ENCODE results near the gene MTG2.

The MTG2 gene

DNA sequence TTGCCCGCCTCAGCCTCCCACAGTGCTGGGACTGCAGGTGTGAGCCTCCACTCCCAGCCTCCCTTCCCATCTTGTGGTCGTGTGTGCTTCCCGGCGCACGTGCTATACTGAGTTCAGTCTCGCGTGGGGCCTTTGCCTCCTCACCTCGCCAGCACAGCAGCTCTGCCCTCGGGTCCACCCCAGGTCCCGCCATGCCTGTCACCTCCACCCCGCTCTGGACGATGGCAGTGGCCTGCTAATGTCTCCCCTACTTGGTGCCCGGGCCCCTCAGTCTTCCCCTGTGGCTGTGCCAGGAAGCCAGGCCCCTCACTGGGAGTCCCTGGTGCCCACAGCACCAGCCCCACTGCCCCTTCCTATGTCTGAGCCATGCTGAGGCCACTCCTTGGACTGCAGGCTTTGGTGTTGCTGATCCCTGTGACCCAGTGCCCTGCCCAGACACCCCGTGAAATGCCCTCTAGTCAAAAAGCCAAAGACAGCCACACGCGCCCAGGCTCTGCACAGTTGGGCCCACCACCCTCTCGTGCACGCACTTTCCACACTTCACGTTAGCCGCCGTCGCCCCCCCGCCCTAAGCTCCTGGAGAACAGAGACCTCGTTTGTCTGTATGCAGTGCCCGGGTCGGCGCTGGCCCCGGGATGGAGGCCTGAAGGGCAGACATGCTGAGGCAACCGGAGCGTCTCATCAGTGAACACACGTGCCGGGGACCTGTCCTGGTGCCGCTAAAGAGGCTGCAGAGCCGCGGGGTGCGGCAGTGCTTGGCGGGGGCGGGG lies 23.0 kb downstream of the MTG2 start:
- no peak for TF ChIP-seq POLR2A (IDR thresholded peaks at IDR 0.05; ENCODE audit: extremely low read depth, insufficient read length)
- DNase-seq (ENCODE audit: low read depth), result no peak
- no peak overlapping the region for H3K4me3 ChIP-seq (ENCODE audit: low read depth, low read length)

GRCh38 chr20:62206388-62206775 lies 23.6 kb downstream of the MTG2 start:
- TF ChIP-seq MYC (IDR thresholded peaks at IDR 0.05; ENCODE audit: low read depth, low read length) (no peak), CTCF (IDR thresholded peaks at IDR 0.05; ENCODE audit: low read depth, low read length) (no peak), POLR2A (IDR thresholded peaks at IDR 0.05; ENCODE audit: extremely low read depth, insufficient read length) (no peak), MAX (IDR thresholded peaks at IDR 0.05; ENCODE audit: low read depth, low read length) (no peak)
- H3K4me3 ChIP-seq (ENCODE audit: low read depth, low read length), result no peak overlapping the region
- DNase-seq (ENCODE audit: low read depth), result no peak

DNA sequence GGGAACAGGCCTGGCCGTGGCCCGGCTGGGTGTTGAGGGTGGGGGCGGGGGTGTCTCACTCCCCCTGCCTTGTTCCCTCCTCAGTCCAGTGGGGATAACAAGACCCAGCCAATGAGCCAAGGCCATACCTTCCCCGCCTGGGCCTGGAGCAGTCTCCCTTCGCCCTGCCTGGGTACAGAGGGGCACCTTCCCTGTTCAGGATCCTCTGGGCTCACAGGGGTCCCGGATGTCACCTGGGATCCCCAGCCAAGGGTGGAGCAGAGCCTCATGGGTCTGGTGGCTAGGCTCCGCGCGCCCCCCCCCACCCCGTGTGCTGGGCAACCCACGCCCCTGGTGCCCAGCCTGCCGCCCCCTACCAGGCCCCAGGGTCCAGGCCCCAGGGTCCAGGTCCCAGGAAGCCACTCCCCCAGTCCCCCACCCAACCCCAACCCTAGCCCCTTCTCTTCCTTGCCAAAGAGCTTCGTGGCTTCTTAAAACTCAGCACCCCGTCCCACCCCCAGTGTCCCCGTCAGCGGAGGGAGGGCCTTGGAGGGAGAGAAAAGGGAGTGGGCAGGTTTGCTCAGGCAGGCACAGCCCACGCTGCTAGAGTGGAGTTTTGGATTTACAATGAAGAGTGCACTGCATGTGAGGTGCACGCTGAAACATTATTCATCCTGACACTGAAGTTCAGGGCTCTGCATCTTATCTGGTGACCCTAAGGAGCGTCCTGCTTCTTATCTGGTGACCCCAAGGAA lies 25.4 kb downstream of the MTG2 start:
- DNase-seq (ENCODE audit: low read depth), result no peak
- H3K4me3 ChIP-seq (ENCODE audit: low read depth, low read length), result no peak overlapping the region
- TF ChIP-seq CTCF (IDR thresholded peaks at IDR 0.05; ENCODE audit: low read depth, low read length) (no peak), MAX (IDR thresholded peaks at IDR 0.05; ENCODE audit: low read depth, low read length) (no peak), MYC (IDR thresholded peaks at IDR 0.05; ENCODE audit: low read depth, low read length) (no peak), POLR2A (IDR thresholded peaks at IDR 0.05; ENCODE audit: extremely low read depth, insufficient read length) (no peak)

- DNase-seq (ENCODE audit: low read depth), result no peak
These were observed 26.2 kb downstream of the MTG2 start for GRCh38 chr20:62208795-62209755.

DNA sequence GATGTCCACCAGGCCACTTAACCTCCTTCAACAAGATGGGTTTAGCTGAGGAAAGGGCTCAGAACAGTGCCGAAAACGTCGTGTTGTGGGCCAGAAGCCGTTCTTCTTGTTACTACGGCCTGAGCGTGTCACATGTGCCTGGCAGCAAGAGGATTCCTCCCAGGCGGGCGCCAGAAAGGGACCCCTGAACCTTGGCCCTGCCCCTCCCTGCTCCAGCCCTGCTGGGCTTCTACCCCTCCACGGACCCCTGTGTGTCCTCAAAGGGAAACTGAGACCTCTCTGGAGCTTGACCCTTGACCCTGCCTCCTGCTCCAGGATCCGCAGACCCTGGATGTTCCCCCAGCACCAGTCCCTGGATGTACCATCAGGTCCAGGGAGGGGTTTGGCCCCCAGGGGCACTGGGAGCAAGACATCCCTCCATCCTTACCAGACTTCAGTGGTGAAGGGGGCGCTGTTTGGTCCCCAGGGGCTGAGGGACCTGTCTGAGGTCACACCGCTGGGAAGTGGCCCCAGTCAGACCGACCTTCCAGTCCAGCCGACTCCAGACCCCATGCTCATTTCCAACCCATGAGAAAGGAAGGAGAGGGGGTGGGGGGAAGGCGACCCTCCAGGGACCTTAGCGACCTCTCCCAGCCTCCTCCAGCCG lies 27.1 kb downstream of the MTG2 start:
- TF ChIP-seq CTCF (IDR thresholded peaks at IDR 0.05; ENCODE audit: low read depth, low read length) (no peak), POLR2A (IDR thresholded peaks at IDR 0.05; ENCODE audit: extremely low read depth, insufficient read length) (no peak), MAX (IDR thresholded peaks at IDR 0.05; ENCODE audit: low read depth, low read length) (no peak), MYC (IDR thresholded peaks at IDR 0.05; ENCODE audit: low read depth, low read length) (no peak)
- DNase-seq (ENCODE audit: low read depth), result no peak
- H3K4me3 ChIP-seq (ENCODE audit: low read depth, low read length), result no peak overlapping the region

More at GRCh38 chr20:62208795-62209755, 26.2 kb downstream of the MTG2 start:
- no peak overlapping the region for H3K4me3 ChIP-seq (ENCODE audit: low read depth, low read length)
- TF ChIP-seq CTCF (IDR thresholded peaks at IDR 0.05; ENCODE audit: low read depth, low read length) (no peak), POLR2A (IDR thresholded peaks at IDR 0.05; ENCODE audit: extremely low read depth, insufficient read length) (no peak), MYC (IDR thresholded peaks at IDR 0.05; ENCODE audit: low read depth, low read length) (no peak), MAX (IDR thresholded peaks at IDR 0.05; ENCODE audit: low read depth, low read length) (no peak)

Data from NB4 (cell line).